Left ventricle myocardium superior (tissue), 1 donor: ENCODE results near the gene NUP160. TPM values are rescaled to one million over a fixed set of nuclear protein-coding genes. Genes with fewer than 3 reads are reported as not detected.
"Not testable (repeated sequence)": the region's sequence is repeated elsewhere in the genome, so short reads cannot be mapped to it uniquely, and the experiment has no call there.

Source experiments
- ATAC-seq: fragments of 200-7000 bp; cut with Tn5 transposase; one replicate; pipeline ENCODE4 v1.9.1; 2020; ENCODE audit warnings: mild to moderate bottlenecking, moderate library complexity
- DNase-seq: peaks from one replicate; pipeline ENCODE4 v3.0.0-alpha.2; 2020
- intact Hi-C: fragments of 100-400 bp; cut with micrococcal nuclease; formaldehyde crosslinking; loops from one replicate; pipeline ENCODE4 v1.11.0; 2022
- total RNA-seq: library from RNA; stranded (reverse); fragmentation: NEBNext Ultra II Directional; extraction: Animal tissue kit (Norgen Biotek cat#: 25700); gene quantifications from one replicate; pipeline ENCODE4 v1.2.1, GENCODE V29; 2021
- donor health status: DM: no; HTN: yes; CAD: no; lungs with severe emphysema.

Gene NUP160
- total RNA-seq, 1 donor from 2014 or later: 13.8 TPM

GRCh38 chr11:47863898-47864430 is 15.8 kb upstream of the NUP160 start:
- ATAC-seq (no peak), DNase-seq (no peak)
- intact Hi-C loops: no loop called here

- DNase-seq (no peak), ATAC-seq (peak; percentile 81)
- intact Hi-C loops: no loop called here
Measured at GRCh38 chr11:47863189-47863897, 15.2 kb upstream of the NUP160 start.

GRCh38 chr11:47861728-47862127 is 13.6 kb upstream of the NUP160 start:
- ATAC-seq (no peak), DNase-seq (no peak)
- intact Hi-C loops: no loop called here

DNA sequence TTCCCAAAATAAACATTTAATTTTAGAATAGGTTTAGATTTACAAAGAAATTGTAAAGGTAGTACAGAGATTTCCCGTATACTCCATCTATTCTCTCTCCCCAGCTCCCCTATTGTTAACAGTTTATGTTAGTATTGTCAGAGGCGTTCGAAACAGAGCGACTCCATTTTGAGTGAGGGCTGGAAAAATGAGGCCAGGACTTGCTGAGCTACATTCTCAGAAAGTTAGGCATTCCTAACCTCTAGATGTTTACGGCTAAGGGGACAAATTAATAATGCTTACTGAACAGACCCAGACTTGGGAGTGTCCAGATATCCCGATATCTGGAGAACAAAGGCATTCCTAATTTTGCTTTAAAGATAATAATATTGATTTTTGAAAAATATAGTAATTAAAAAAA is 12.4 kb upstream of the NUP160 start:
- ATAC-seq (no peak), DNase-seq (no peak)
- intact Hi-C loops: no loop called here

- ATAC-seq: peak; percentile 33
- intact Hi-C loops: loop anchor here (10.0 kb wide), 1 partner anchor 213 kb away; the partner anchor contains the start of gene MTCH2
Measured at GRCh38 chr11:47857892-47858543, 9.9 kb upstream of the NUP160 start.

DNA sequence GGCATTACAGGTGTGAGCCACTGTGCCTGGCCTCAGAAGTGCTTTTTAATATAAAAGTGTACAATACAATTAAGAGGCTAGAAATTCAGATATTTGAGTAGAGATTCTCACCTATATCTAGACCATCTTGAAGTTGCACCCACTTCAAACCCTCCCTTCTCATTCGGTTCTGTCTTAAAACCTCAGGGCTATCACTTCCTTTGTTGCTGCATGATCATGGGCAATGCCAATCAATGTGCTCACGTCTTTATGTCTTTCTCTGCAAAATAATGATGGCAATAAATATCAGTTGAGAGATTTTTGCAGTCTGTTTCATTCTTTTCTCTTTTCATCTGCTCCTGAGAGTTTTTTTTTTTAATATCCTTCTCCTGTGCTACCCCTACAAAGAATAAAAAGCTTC is 9.3 kb upstream of the NUP160 start:
- ATAC-seq (no peak), DNase-seq (no peak)
- intact Hi-C loops: loop anchor here (10.0 kb wide), 1 partner anchor 213 kb away; the partner anchor contains the start of gene MTCH2

More at GRCh38 chr11:47857892-47858543, 9.9 kb upstream of the NUP160 start:
- no peak for DNase-seq

DNA sequence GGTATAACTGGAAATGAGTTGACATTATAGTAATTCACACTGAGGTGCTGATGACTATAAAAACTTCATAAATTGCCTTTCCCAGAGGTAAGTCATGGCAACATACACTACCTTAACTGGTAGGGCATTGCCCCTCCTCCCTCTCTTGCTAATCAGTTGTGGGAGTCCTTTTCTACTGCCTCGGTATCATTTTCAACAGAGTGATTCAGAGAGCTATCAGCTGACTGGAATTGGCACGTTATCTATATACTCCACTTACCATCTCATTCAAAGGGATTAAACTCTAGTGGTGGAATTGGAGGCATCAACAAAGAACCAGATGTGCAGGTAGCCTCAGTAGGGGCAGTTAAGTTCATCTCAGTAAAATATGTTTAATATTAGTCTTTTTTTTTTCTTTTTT is 8.0 kb upstream of the NUP160 start:
- DNase-seq: no peak
- ATAC-seq: peak; percentile 39
- intact Hi-C loops: loop anchor here (10.0 kb wide), 1 partner anchor 211 kb away; the partner anchor contains the start of gene MTCH2

DNA sequence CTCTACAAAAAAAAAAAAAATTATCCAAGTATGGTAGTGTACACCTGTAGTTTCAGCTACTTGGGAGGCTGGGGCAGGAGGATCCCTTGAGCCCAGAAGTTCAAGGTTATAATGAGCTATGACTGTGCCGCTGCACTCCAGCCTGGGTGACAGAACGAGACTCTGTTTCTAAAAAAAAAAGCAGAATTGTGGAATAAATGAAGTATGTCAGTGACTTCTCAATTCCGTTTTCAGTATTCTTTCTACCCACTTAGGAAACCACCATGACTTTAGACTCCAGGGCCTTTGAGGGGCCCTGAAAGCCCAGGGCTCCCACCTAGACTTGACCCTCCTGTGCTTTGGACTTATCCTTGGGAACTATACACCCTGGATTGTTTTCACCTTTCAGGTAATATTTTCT is 6.5 kb upstream of the NUP160 start:
- ATAC-seq: no peak
- intact Hi-C loops: loop anchor here (10.0 kb wide), 1 partner anchor 210 kb away; the partner anchor contains the start of gene MTCH2
- no peak for DNase-seq

DNA sequence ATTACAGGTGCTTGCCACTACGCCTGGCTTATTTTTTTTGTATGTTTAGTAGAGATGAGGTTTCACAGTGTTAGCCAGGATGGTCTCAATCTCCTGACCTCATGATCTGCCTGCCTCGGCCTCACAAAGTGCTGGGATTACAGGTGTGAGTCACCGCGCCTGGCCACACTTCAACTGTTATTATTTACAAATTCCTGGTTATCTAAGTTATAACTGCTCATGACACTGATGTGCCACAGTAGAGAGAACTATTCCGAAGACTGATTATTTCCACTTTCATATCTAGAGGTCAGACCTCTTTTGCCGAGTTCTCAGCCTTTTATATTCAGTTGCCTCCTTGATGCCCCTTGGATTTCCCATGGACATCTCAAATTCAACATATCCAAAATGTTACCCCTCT is 3.9 kb upstream of the NUP160 start:
- DNase-seq (no peak), ATAC-seq (no peak)
- intact Hi-C loops: loop anchor here (10.0 kb wide), 1 partner anchor 207 kb away; the partner anchor contains the start of gene MTCH2

GRCh38 chr11:47850337-47850736 is 2.2 kb upstream of the NUP160 start:
- DNase-seq: no peak
- intact Hi-C loops: loop anchor here (10.0 kb wide), 1 partner anchor 206 kb away; the partner anchor contains the start of gene MTCH2
- no peak for ATAC-seq

- DNase-seq (no peak), ATAC-seq (no peak)
- intact Hi-C loops: no loop called here
Measured at GRCh38 chr11:47848700-47849155, 578 bp upstream of the NUP160 start.

DNA sequence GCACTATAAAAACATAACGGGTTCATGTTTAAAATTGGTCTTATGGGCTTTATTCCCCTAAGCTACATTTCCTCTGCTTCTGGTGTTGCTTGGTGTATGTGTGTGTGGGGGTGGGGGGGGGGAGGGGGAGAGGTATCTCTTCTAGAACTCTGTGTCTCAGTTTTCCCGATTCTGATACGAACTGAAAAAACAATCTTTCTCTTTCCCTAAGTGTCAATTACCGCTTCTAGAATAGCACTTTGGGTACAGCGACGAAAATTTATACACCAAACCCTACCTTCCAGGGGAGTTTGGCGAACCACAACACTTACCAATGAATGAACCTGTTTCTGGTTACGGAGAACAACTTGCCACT is 636 bp downstream of the NUP160 start:
- DNase-seq (no peak), ATAC-seq (no peak)
- intact Hi-C loops: no loop called here

DNA sequence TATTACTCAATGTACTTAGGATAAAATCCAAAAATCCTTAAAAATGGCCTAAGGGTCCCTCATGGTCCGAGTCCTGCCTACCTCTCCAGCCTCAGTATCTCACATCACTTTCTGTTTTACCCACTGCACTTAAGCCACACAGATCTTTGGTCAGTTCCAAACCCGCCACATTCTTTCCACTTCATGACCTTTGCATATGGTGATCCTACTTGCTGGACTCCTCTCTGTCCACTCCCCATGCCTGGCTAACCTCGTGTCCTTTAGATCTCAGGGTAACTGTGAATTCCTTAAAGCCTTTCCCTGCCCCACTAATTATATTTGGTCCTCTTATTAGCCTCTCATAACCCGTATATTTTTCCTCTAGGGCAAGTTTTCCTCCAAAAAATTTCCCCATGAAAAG is 1.2 kb downstream of the NUP160 start:
- intact Hi-C loops: no loop called here
- DNase-seq: no peak
- no peak for ATAC-seq

- intact Hi-C loops: no loop called here
- ATAC-seq: no peak
- DNase-seq: no peak
Measured at GRCh38 chr11:47843361-47844055, 4.6 kb downstream of the NUP160 start.

- no peak for DNase-seq
- intact Hi-C loops: no loop called here
- no peak for ATAC-seq
Measured at GRCh38 chr11:47842749-47843148, 5.4 kb downstream of the NUP160 start.

GRCh38 chr11:47837929-47838328 is 10.2 kb downstream of the NUP160 start:
- intact Hi-C loops: no loop called here
- no peak for ATAC-seq
- DNase-seq: no peak

GRCh38 chr11:47837292-47837691 is 10.9 kb downstream of the NUP160 start:
- intact Hi-C loops: no loop called here
- no peak for DNase-seq
- ATAC-seq: no peak

DNA sequence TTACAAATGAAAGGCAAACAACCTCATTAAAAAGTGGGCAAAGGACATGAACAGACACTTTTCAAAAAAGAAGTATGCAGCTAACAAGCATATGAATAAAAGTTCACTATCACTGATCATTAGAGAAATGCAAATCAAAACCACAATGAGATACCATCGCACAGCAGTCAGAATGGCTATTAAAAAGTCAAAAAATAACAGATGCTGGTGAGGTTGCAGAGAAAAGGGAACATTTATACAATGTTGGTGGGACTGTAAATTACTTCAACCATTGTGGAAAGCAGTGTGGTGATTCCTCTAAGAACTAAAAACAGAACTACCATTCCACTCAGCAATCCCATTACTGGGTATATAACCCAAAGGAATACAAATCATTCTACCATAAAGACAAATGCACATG is 18.1 kb downstream of the NUP160 start:
- intact Hi-C loops, DNase-seq, ATAC-seq: not testable (repeated sequence)

DNA sequence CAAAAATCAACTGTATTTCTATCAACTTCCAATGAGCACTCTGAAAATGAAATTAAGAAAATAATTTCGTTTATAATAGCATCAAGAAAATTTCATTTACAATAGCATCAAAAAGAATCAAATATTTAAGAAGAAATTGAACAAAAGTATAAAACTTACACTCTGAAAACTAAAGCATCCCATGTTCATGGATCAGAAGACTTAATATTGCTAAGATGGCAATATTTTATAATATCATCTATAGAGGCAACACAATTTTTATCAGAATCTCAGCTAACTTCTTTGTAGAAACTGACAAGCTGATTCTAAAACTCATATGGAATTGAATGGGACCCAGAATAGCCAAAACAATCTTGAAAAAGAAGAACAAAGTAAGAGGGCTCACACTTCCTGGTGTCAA is 19.9 kb downstream of the NUP160 start:
- DNase-seq (no peak), ATAC-seq (no peak)
- intact Hi-C loops: no loop called here

DNA sequence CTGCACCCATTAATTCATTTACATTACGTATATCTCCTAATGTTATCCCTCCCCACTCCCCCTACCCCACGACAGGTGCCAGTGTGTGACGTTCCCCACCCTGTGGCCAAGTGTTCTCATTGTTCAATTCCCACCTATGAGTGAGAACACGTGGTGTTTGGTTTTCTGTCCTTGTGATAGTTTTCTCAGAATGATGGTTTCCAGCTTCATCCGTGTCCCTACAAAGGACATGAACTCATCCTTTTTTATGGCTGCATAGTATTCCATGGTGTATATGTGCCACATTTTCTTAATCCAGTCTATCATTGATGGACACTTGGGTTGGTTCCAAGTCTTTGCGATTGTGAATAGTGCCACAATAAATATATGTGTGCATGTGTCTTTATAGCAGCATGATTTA is 25.5 kb downstream of the NUP160 start:
- DNase-seq, ATAC-seq, intact Hi-C loops: not testable (repeated sequence)
